Activated CD8-positive, alpha-beta T cell treated with anti-CD3 and anti-CD28 coated beads for 36 hours (primary cell): ENCODE measurements around the gene COL9A1. TPM values are rescaled to one million over a fixed set of nuclear protein-coding genes. Genes with fewer than 3 reads are reported as not detected.

Experiments
- ATAC-seq: fragments of 200-7000 bp; cut with Tn5 transposase; one replicate; pipeline ENCODE4 v1.10.0; 2021; ENCODE audit warnings: mild to moderate bottlenecking, moderate library complexity
- CTCF ChIA-PET: fragments of 350-600 bp; sonication (Branson Sonifier 250); formaldehyde crosslinking; loops from one replicate; lab custom pipeline; 2021; ENCODE audit warnings: antibody characterized with exemption; lab: Charles Lee
- POLR2A ChIA-PET: fragments of 350-600 bp; sonication (Branson Sonifier 250); formaldehyde crosslinking; loops from one replicate; lab custom pipeline; 2021; ENCODE audit warnings: antibody characterized with exemption; lab: Charles Lee
- DNase-seq: peaks from one replicate; pipeline ENCODE4 v3.0.0-alpha.2; 2020
- H3K27ac Mint-ChIP-seq: one replicate; pipeline ENCODE4 v1.8.0; 2021; ENCODE audit warnings: mild to moderate bottlenecking, mixed read lengths
- H3K27me3 Mint-ChIP-seq: one replicate; pipeline ENCODE4 v1.8.0; 2021; ENCODE audit warnings: mixed read lengths
- H3K36me3 Mint-ChIP-seq: one replicate; pipeline ENCODE4 v1.8.0; 2021; ENCODE audit warnings: low read depth, mixed read lengths
- H3K4me1 Mint-ChIP-seq: one replicate; pipeline ENCODE4 v1.8.0; 2021; ENCODE audit warnings: low read depth, mixed read lengths
- H3K4me3 Mint-ChIP-seq: one replicate; pipeline ENCODE4 v1.8.0; 2021; ENCODE audit warnings: mild to moderate bottlenecking, moderate library complexity, mixed read lengths
- H3K9me3 Mint-ChIP-seq: one replicate; pipeline ENCODE4 v1.8.0; 2021; ENCODE audit warnings: mixed read lengths
- intact Hi-C: fragments of 100-400 bp; cut with micrococcal nuclease; formaldehyde crosslinking; loops from one replicate; pipeline ENCODE4 v1.10.0; 2022
- total RNA-seq, 2 experiments: library from RNA; stranded (reverse); gene quantifications; one replicate each; pipeline ENCODE4 v1.2.3, GENCODE V29; 2021
- TF ChIP-seq, protein P1 (sequence below): fragments of 200-600 bp; IDR thresholded peaks from one replicate; pipeline ENCODE4 v1.8.0; 2022; ENCODE audit warnings: antibody characterized with exemption, mild to moderate bottlenecking

The COL9A1 gene
- total RNA-seq, 2 experiments from 2014 or later = not detected

DNA sequence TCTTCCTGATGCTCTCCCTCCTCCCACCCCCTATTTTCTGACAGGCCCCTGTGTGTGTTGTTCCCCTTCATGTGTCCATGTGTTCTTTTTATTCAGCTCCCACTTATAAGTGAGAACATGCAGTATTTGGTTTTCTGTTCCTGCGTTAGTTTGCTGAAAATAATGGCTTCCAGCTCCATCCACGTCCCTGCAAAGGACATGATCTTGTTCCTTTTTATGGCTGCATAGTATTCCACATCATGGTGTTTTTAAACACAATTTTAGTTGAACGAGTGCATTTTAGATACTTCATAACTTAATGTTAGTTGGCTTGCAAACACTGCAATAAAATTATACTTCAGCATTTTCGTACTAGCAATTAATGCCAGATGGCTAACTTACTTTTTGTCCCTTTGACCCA lies 28.5 kb downstream of the COL9A1 start:
- ChIA-PET CTCF (no interaction called here), POLR2A (no interaction called here)
- Mint-ChIP-seq H3K27me3 (peaks cover 14% of the 10 kb centered on the region), H3K4me1 (no peaks in the 10 kb centered on the region), H3K36me3 (no peaks in the 10 kb centered on the region), H3K9me3 (no peaks in the 10 kb centered on the region), H3K27ac (no peak overlapping the region), H3K4me3 (no peak overlapping the region)
- intact Hi-C loops = no loop called here
- TF ChIP-seq, protein P1, sequence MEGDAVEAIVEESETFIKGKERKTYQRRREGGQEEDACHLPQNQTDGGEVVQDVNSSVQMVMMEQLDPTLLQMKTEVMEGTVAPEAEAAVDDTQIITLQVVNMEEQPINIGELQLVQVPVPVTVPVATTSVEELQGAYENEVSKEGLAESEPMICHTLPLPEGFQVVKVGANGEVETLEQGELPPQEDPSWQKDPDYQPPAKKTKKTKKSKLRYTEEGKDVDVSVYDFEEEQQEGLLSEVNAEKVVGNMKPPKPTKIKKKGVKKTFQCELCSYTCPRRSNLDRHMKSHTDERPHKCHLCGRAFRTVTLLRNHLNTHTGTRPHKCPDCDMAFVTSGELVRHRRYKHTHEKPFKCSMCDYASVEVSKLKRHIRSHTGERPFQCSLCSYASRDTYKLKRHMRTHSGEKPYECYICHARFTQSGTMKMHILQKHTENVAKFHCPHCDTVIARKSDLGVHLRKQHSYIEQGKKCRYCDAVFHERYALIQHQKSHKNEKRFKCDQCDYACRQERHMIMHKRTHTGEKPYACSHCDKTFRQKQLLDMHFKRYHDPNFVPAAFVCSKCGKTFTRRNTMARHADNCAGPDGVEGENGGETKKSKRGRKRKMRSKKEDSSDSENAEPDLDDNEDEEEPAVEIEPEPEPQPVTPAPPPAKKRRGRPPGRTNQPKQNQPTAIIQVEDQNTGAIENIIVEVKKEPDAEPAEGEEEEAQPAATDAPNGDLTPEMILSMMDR = no peak
- DNase-seq (no peak), ATAC-seq (no peak)

DNA sequence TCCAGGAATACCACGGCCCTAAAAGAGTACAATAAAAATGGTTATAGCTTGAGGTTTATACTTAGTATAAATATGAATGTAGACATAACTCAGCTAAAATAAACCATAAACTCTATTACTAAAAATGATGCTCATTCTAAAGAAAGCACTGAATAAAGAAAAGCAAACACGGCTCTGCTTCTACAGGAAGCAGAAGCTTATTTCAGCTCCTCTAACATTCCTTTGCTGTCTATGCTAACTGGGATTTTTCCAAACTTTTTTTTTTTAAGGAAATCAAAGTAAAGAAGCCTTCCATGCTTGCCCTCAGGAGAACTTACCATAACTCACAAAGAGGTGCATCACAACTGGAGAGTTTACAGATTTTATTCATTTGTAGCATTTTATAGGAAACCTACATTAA lies 30.8 kb downstream of the COL9A1 start:
- TF ChIP-seq, protein P1 = no peak
- no peak for DNase-seq
- no peaks in the 10 kb centered on the region for H3K36me3 Mint-ChIP-seq
- H3K27ac Mint-ChIP-seq = no peak overlapping the region
- H3K27me3 Mint-ChIP-seq = peaks cover 16% of the 10 kb centered on the region
- ChIA-PET POLR2A (no interaction called here), CTCF (interaction anchor here (1.3 kb wide), 1 partner anchor 51 kb away, joined by 6 read pairs; no protein-coding TSS in a partner anchor)
- no peak overlapping the region for H3K4me3 Mint-ChIP-seq
- ATAC-seq = no peak
- intact Hi-C loops = no loop called here
- no peaks in the 10 kb centered on the region for H3K9me3 Mint-ChIP-seq
- no peaks in the 10 kb centered on the region for H3K4me1 Mint-ChIP-seq

DNA sequence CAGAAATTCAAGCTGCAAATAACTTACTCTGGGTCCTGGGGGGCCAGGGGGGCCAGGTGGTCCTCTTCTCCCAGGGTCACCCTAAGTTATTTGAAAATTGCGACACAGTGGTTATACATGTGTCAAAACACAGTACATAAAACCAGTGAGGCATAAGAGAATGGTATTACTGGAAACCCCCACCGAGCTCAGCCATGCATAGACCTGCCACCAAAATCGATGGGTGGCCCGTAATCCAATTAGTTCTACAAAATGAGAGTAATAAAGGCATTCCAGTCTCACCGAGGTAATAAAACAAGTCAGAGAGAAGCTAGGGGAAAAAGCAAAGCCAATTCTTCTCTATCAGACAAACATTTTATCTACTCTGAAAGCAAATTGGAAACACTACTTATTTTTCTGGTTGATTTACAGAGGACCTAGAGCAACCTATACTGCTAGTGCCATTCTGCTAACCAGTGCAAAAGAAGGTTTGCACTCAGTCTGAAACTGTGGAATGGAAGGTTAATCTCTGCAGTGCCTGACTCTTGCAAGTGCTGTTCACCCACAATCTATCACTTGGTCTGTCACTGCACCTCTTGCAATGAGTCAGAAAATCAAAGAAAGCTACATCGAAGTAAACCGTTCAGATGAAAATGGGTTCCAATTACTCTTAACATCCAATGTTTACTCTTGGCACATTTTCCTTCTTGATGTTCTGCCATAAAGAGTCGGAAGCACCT lies 32.4 kb downstream of the COL9A1 start:
- TF ChIP-seq, protein P1 = no peak
- Mint-ChIP-seq H3K36me3 (no peaks in the 10 kb centered on the region), H3K9me3 (no peaks in the 10 kb centered on the region), H3K4me1 (no peaks in the 10 kb centered on the region), H3K27ac (no peak overlapping the region), H3K27me3 (peaks cover 16% of the 10 kb centered on the region), H3K4me3 (no peak overlapping the region)
- ATAC-seq (no peak), DNase-seq (no peak)
- ChIA-PET POLR2A (no interaction called here), CTCF (interaction anchor here (1.2 to 1.3 kb wide), 3 partner anchors 13 to 99 kb away, joined by 3 to 6 read pairs (median 3); no protein-coding TSS in a partner anchor)
- intact Hi-C loops = no loop called here

DNA sequence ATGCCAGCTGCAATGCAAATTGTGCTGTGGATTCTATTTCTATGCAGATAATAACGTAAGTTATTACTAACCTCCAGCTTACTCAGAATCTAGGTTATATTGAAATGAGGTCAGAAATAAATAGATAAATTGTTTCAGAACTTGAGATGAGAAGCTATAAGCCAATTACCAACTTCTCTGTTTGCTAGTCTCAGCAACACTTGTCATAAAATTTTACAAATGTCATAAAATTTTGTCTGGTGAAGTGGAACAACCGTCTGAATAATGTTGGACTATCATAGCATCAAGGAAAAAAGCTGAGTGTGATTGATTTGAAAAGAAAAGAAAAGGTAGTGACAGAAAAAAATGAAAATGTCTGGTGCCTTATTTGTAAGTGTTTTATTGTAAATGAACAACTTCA lies 36.7 kb downstream of the COL9A1 start:
- no peak for ATAC-seq
- Mint-ChIP-seq H3K27ac (no peak overlapping the region), H3K9me3 (no peaks in the 10 kb centered on the region), H3K4me3 (no peak overlapping the region), H3K4me1 (no peaks in the 10 kb centered on the region), H3K27me3 (peaks cover 7% of the 10 kb centered on the region), H3K36me3 (no peaks in the 10 kb centered on the region)
- CTCF ChIA-PET = interaction anchor here (0.7 to 1.2 kb wide), 3 partner anchors 44 to 102 kb away, joined by 3 read pairs; no protein-coding TSS in a partner anchor
- TF ChIP-seq, protein P1 = no peak
- intact Hi-C loops = no loop called here
- POLR2A ChIA-PET = no interaction called here
- DNase-seq = no peak

DNA sequence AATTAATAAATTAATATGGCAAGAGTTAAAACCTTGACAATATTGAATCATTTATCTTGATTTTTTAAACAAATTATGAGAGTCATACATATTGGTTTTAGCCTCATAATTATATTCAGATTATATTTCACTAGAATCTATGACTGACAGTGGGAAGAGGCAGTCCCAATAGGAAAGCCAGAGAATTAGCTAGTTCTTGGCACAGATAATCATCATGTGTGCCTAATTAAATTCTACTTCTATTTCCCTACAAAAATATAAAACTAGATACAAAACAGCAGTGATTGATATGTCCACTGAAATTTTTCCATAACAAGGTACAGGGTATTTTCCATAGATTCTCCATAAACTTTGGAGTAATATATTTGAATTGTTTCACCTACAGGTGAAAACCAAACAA lies 38.6 kb downstream of the COL9A1 start:
- H3K9me3 Mint-ChIP-seq = no peaks in the 10 kb centered on the region
- H3K27ac Mint-ChIP-seq = no peak overlapping the region
- H3K36me3 Mint-ChIP-seq = no peaks in the 10 kb centered on the region
- POLR2A ChIA-PET = no interaction called here
- TF ChIP-seq, protein P1 = no peak
- H3K4me3 Mint-ChIP-seq = no peak overlapping the region
- peaks cover 10% of the 10 kb centered on the region for H3K27me3 Mint-ChIP-seq
- ATAC-seq (no peak), DNase-seq (no peak)
- intact Hi-C loops = no loop called here
- no peaks in the 10 kb centered on the region for H3K4me1 Mint-ChIP-seq
- CTCF ChIA-PET = no interaction called here
